HG03066 (cell line): Measurements from ENCODE around the gene NOD1.

Experiments used
- ATAC-seq: cut with Tn5 transposase; IDR thresholded peaks from one replicate; pipeline ENCODE4 v1.9.1; 2021; ENCODE audit warnings: low read depth; ENCODE audit not compliant: unreplicated experiment

NOD1 gene

DNA sequence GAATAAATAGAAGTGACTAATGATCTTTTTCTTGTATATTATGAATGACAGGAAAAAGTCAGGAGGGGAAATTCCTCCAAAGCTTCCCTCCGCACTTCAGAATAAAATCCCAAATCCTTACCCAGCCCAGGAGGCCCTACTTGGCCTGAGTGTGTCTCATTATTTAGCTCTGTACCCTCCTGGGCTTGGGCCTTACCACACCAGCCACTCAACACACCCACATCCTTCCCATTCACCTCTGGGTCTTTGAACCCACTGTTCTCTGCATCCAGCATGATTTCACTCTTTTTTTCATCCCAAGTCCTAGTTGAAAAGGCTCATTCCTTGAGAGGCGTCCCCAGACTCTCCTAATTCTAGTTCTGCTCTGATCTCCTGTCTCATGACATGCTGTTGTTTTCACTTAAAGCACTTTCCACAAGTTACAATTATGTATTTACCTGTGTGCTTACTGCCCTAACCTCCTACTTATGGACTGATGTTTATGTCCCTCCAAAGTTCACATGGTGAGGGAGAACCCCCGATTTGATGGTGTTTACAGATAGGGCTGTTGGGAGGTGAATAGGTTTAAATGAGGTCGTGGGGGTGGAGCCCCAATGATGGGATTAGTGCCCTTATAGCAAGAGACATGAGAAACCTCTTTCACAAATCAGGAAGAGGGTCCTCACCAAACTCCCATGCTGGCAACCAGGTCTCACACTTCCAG lies 6.4 kb downstream of the NOD1 start:
- no peak for ATAC-seq

- ATAC-seq, result no peak
Observed at GRCh38 chr7:30471205-30471604, 7.4 kb downstream of the NOD1 start.

- ATAC-seq, result no peak
Observed at GRCh38 chr7:30470771-30471170, 7.8 kb downstream of the NOD1 start.

DNA sequence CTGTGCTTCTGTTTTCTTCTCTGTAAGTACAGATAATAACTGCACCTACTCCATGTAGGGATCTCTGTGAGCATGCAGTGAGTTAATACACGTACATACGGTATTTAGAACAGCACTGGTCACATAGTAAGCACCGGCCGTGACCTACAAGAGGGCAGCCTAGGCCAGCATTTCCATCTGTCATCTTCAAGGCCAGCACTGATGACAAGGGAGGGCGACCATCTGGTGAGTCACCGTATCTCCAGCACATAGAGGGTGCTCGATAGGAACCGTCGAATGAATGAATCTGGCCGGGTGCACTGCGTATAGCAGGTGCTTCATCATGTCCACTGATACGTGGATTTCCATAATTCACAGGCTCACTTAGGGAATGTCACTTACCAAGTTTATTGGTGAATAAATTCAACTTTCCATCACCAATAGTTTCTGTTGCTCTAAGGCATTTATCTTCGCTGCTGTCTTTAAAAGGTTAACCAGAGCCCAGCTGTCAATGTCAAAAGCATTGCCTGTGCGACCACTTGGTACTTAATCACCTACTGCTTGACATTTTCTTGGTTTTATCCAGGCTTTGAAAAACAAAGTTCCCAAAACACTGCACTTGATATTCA lies 8.3 kb downstream of the NOD1 start:
- no peak for ATAC-seq

DNA sequence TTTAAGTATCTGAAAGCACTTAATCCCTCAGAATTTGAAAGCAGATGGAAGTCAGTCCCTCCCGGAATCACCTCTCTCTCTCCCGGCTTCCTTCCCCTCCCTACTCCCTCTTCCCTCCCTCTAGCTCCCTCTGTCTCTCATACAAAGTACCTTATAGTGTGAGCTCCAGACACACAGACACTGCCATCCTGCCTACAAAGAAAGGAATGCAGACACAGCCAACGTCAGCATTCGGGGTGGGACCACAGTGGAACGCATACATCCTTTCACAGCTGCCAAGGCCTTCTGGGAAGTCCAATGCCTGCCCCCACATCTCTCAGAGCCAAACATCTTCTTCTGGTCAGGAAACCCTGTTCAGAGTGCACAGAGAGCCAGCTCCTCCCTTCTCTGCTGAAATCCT lies 9.3 kb downstream of the NOD1 start:
- ATAC-seq, result no peak

DNA sequence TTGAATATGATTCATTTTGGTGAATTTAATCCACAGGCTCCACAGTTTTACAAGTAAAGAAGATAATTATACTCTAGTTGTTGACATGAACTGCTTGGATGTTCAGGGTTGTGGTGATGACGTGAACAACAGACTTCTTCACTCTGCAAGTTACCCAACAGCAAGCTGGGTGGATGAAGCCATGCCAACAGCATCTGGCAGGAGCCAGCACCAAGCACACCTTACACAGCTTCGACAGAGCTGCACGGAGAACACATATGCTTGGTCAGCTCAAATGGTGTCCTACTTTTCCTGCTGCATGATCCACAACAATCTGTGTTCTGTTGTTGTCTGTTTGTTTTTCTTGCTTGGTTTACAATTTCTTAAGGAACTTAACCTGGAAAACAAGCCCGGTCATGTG lies 9.8 kb downstream of the NOD1 start:
- ATAC-seq, result no peak

DNA sequence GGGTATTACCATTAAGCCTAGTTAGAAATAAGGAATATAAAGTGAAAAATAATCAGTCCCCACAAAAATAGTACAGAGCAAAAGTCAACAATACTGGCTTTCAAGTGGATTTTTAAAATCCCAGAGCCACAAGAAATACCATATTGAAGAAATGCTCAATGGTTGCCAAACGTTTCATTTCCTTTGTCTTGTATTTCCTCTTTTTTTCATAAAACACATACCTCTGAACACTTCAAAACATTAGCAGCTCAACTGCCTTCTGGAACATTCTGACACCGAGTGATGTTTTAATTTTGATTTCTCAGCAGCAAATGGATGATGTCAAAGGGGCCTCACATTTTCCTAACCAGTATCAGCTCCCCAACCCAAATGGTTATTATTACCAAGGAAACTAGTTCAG lies 10.5 kb downstream of the NOD1 start:
- no peak for ATAC-seq

DNA sequence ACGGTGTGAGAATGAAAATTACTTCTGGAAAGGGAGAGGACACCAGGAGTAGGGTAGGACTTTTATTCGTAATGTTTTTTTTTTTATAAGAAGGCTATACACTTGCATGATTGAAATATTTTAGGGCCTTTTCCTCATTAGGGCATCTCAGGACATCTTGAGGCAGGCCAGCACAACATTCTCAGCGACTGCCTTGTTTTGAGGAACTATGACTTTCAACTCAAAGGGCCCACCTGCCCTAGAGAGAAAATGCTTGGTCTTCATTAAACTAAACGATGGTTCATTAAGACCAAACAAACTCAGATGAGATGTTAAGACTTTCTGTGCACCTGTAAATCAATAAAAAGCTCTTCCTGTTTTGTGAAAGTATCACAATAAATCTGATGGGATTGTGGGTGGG lies 11.3 kb downstream of the NOD1 start:
- ATAC-seq, result no peak

DNA sequence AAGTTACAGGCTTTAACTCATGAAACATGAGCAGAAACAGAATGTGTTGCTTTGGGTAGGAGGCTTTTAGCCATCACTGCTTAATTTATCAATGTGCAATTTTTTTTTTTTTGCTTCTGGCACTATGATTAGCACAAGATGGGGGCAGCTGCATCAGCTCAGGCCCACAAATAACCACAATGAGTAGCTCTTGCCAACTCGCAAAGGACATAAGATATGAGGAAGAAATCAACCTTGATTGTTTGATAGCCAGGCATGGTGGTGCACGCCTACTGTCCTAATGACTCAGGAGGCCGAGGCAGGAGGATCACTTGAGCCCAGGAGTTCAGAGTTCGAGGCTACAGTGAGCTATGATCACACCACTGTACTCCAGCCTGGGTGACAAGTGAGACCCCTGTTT lies 12.3 kb downstream of the NOD1 start:
- ATAC-seq, result no peak

DNA sequence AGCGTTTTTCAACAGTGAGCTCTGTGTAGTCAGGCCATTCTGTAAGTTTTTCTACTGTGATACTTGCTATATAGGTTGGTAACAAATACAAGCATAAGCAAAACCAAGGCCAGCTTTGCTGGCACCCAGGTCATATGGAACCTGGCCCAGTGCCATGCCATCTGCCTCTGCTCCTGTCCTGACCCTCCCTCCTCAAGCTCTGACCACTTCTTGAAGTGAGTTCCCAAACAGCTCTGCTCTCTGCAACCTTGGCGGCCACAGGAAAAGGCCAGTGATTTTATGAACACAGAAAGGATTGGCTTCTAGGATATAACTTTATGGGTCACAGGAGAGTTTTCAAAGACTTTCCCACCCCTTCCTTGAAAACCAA lies 12.8 kb downstream of the NOD1 start:
- no peak for ATAC-seq

DNA sequence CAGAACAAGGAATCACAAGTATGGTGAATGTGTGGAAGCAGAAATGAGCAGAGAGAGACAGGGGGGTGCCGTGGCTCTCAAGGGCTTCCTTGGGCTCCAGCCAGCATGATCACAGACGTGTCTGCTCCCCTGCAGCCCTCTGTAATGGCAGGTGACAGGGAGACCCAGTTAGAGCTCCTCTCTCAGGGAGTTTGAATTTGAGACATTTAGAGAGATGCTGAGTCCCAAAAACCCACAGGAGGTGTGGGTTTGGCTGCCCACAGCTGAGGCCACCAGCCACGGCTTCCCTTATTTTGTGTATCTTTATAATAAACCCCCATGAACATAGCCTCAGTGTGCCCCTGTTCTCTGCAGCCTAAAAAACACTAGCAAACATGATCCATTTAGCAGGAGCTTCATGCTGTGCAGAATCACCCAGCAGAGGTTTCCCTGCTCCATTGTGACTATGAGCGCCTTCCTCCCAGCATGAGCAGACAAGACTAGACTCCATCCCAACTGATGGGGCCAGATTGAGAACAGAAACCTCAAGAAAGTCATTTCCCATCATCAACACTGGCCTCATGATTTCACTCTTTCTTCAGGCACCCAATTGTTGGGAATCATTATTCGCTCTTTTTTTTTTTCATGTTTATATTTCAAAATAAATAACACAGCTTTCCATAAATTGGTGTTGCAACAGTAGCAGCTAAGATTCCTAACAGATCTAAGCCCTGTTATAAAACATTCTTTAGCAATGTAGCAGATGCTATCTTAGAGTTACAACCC lies 13.4 kb downstream of the NOD1 start:
- no peak for ATAC-seq

DNA sequence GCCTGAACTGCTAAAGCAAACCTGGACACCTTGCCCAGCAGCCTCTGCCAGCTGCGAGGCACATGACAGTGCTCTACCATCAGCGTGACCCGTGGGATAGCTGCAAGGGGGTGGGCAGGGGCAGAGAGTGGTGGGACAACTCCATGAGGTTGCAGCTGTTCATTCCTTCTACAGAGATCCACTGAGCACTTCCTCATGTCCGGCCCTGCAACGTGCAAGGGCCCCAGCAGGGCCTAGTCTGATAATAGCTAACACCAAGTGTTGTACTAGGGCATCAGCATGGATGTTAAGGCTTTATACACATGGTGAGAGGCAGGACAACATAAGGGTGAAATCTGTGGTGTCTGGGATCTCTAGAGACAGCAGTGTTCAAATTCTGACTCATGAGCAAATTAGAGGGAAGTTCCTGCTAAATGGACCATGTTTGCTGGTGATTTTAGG lies 14.3 kb downstream of the NOD1 start:
- no peak for ATAC-seq

GRCh38 chr7:30463405-30464145 lies 15.0 kb downstream of the NOD1 start:
- ATAC-seq, result peak; percentile 64

DNA sequence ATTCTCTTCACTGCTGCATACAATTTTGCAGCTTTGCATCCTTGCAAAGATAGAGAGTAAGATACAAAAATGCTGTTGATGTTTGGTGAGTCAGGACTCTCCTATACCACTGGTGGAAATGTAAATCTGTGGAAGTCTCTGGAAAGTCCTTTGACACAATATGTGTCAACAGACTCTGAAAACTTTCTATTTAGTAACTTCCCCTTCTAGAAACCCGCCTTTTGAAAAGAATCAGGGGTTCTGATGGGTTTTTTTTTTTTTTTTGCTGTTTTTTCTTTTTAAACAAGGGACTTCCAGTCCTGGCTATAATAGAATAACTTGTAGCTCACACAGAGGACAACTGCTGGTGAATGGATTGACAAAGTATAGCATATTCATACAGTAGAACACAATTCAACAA lies 16.4 kb downstream of the NOD1 start:
- ATAC-seq, result no peak

- ATAC-seq, result no peak
Observed at GRCh38 chr7:30460246-30460633, 18.3 kb downstream of the NOD1 start.

DNA sequence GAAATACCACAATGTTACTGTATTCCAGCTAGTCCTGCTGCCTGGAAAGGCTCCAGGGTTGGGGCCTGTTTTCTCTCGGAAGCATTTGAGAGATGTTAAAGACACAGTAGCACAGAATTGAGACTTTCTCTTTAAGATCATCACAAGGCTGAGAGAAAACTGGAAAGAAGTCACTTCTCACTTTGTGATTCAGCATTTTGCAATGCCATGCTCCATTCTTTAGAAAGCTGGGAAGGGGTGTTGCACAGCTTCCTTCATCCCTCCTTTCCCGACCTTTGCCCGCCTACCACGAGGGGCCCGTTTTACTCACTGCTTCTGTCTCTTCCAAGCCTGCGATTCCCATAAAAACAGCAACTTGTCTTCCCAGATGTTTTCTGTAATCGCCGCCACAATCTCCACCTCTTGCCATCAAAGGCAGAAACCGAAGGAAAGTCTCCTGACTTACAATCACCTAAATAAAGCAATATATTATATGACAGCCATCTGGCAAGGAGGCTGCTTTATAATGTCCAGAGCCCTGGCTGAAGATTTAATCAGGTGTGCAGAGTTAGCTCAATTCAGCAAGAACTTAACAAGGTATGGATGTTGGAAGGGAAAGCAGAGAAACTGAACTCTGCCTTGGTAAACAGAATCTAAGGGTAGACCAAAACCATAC lies 18.9 kb downstream of the NOD1 start:
- no peak for ATAC-seq

GRCh38 chr7:30458311-30458710 lies 20.3 kb downstream of the NOD1 start:
- ATAC-seq, result no peak

DNA sequence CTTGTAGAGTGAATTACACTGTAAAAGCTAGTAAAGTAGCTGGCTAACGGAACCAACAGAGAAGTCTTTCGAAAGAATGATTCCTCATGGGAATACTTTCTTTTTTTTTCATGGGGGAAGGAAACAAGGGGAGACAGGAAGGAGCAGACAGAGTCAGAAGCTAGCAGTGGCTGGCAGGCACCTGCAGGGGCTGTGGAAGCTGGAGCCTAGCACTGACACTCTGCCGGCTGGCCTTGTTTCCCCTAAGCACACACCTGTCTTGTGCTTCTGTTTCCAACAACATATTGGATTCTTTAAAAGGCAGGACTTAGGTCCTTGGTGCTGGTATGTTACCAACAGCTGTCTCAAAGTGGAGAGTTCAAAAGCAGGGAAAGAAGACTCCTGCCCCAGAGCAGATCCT lies 24.7 kb downstream of the NOD1 start:
- no peak for ATAC-seq

DNA sequence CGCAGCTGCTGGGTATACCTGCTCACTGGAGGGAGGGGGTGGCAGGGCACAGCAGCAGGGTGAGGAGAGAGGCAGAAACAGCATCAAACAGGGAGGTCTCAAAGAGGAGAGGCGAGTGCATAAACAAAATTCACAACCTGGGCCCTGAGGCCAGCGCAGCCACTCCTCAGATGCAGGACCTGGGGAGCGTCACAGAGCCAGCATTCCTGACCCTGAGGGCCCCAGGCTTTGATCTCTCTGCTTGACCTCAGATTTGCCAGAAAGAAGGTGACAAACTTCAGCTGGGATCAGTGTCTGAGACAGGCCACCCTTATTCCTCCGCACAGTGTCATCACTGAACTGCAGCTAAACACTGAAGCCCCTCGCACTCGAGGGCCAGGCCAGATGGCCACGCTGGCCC lies 25.6 kb downstream of the NOD1 start:
- ATAC-seq, result no peak

DNA sequence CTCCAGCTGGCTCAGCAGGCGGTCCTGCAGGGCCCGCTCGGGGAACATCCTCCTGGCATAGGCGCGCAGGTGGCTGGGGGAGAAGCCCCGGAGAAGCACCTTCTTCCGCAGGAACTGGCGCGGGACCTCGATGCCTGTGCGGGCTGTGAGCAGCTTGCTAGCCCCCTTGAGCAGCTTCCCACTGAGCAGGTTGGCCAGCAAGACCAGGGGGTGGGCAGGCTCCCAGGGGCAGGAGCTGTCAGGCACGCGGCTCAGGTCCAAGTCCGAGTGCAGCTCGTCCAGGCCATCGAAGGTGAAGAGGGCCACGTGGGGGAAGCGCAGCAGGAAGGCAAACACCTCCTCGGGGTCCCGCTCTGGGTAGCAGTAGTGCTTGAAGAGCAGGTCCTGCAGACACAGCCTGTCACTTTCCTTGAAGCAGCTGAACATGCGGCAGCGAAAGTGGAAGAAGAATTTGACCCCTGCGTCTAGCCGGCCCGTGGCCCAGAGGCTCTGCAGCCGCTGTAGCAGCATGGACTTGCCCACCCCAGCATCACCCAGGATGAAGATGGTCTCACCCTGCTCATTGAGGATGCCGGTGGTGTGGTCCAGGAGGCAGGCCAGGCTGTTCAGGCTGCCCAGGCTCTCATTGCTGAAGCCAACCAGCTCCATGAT lies 26.2 kb downstream of the NOD1 start:
- no peak for ATAC-seq
